Tibial nerve (tissue), 3 donors: ENCODE measurements around the gene NUP214.

Experiments
- POLR2A ChIP-seq, 2 donors: fragments of 450-650 bp; IDR thresholded peaks; one replicate each; pipeline ENCODE4 v1.6.1; 2017; ENCODE audit warnings: antibody characterized with exemption in 2 of 2, mild to moderate bottlenecking in 2 of 2, moderate library complexity in 2 of 2
- TF ChIP-seq, protein P1 (sequence below), 5 experiments: fragments of 200-600 bp in 3 of 5; fragments of 450-650 bp in 2 of 5; sonication (generic) in 3 of 5; IDR thresholded peaks; one replicate each; pipeline ENCODE4 v1.5.1; 2016 to 2019; ENCODE audit warnings: antibody characterized with exemption in 5 of 5, mild to moderate bottlenecking in 3 of 5, moderate library complexity in 2 of 5

DNA sequence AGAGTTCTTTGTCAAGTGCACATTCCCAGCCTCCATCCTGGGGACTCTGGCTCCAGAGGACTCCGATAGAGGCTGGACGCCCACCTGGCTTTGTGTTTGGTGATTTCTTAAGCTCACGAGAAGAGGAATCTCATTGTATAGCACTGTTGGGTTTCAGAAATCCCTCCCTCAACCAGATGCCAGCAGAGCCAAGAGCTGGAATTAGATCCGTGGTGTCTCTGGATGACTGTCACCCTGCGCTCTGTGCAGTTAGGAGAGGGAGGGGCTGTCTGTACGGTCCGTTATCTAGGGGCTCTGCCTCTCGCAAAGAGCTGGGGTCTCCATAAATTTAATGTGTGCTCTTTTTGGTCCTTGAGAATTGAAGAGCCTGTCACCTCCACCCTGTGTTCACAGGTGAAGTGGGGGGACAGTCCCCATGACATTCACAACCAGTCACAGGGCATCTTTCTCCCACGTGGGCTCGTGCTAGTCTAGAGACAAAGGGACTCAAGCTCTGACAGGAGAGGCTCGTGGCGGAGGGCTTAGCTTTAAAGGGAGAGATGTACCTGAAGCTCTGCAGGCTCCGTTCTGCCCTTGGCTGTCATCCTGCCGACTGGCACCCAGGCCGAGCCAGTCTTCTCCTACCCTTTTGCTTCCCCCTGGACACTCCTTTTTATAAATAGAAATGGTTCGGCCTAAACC lies 109.6 kb downstream of the NUP214 start:
- TF ChIP-seq, protein P1, sequence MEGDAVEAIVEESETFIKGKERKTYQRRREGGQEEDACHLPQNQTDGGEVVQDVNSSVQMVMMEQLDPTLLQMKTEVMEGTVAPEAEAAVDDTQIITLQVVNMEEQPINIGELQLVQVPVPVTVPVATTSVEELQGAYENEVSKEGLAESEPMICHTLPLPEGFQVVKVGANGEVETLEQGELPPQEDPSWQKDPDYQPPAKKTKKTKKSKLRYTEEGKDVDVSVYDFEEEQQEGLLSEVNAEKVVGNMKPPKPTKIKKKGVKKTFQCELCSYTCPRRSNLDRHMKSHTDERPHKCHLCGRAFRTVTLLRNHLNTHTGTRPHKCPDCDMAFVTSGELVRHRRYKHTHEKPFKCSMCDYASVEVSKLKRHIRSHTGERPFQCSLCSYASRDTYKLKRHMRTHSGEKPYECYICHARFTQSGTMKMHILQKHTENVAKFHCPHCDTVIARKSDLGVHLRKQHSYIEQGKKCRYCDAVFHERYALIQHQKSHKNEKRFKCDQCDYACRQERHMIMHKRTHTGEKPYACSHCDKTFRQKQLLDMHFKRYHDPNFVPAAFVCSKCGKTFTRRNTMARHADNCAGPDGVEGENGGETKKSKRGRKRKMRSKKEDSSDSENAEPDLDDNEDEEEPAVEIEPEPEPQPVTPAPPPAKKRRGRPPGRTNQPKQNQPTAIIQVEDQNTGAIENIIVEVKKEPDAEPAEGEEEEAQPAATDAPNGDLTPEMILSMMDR (IDR thresholded peaks at IDR 0.05): no peak
- TF ChIP-seq POLR2A (IDR thresholded peaks at IDR 0.05): no peak
